ENCODE data around the gene CREBBP. TPM values are rescaled to one million over a fixed set of nuclear protein-coding genes. Genes with fewer than 3 reads are reported as not detected.
A peak's percentile ranks its signal among the peaks of the same experiment; 100 is the strongest.

The CREBBP gene
- total RNA-seq, 1 donor from 2014 or later, result 72.8 TPM

DNA sequence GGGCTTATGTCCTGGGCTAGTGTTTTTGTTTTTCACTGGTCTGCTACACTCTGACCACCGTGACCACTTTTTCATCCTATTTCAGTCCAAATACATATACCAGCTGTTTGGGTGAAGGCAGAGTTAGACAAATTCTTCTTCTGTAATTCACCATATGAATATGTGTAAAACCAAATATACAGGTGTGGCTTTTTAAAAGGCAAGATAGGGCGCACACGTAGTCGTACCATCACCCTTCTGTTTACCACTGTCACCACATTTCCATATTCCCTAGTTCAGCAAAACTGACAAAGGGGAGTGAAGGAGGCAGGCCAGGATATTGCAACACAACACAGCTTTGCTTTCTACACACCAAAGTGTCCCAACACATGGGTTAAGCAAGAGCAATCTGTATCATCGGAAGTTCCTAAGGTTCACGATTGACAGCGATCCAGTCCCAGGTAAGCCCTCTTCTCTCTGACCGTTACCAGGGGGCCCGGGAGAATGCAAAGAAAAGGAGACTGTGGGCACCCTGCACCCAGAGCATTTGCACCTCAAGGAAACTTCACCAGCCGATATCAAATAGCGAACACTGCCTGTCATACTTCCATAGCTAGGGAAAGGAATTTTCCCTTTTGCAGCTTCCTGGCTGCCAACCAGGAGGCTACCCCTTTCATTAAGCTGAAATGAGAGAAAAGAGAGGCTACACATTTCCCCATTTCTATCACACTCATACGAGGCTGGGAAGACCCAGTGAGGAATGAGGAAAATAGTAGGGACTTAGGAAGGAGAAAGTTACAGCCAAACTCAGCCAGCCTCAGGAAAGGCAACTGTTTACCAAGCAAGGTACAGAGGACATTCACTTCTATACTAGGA is 23.1 kb downstream of the CREBBP start:
- H3K27ac ChIP-seq, result peak overlapping the region; percentile 56
- DNase-seq, result no peak
- H3K4me1 ChIP-seq, result peaks cover 72% of the 10 kb centered on the region
- H3K36me3 ChIP-seq, result no peaks in the 10 kb centered on the region
- intact Hi-C loops (cut with DNase I), result no loop called here
- no peaks in the 10 kb centered on the region for H3K27me3 ChIP-seq
- H3K4me3 ChIP-seq, result no peak overlapping the region
- TF ChIP-seq, protein P1, sequence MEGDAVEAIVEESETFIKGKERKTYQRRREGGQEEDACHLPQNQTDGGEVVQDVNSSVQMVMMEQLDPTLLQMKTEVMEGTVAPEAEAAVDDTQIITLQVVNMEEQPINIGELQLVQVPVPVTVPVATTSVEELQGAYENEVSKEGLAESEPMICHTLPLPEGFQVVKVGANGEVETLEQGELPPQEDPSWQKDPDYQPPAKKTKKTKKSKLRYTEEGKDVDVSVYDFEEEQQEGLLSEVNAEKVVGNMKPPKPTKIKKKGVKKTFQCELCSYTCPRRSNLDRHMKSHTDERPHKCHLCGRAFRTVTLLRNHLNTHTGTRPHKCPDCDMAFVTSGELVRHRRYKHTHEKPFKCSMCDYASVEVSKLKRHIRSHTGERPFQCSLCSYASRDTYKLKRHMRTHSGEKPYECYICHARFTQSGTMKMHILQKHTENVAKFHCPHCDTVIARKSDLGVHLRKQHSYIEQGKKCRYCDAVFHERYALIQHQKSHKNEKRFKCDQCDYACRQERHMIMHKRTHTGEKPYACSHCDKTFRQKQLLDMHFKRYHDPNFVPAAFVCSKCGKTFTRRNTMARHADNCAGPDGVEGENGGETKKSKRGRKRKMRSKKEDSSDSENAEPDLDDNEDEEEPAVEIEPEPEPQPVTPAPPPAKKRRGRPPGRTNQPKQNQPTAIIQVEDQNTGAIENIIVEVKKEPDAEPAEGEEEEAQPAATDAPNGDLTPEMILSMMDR (IDR thresholded peaks at IDR 0.05), result no peak
- no peaks in the 10 kb centered on the region for H3K9me3 ChIP-seq
- ATAC-seq, result peak; percentile 89

DNA sequence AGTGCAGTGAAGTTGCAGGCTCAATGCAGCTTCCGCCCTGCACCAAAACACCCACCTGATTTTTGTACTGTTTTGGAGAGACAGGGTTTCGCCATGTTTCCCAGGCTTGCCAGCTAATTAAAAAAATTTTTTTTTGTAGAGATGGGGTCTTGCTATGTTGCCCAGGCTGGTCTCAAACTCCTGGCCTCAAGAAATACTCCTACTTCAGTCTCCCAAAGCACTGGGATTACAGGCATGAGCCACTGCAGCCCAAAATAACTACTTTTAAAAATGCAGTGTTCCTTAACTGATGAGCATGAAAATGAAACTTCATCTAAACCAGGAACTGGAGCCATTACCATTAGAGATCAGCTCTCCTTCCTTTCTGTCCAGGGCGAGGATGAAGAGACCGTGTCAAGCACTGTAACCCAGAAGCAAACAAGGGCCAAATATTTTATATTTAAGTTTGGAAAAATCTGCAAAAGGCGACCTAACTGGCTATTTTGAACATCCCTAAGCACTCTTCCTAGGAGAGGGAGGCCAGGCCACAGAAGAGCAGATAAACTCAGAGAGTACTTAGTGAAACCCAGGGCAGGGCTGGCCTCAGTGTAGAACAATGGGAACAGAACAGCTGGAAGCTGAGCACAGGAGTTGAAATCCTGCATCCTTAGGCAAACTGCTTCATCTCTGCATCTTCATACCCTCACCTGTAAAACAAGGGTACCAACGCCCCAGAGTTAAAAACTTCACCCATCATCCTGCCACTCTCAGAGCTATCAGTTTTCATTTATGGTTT is 24.0 kb downstream of the CREBBP start:
- Histone ChIP-seq H3K27me3 (no peaks in the 10 kb centered on the region), H3K36me3 (no peaks in the 10 kb centered on the region), H3K4me1 (peaks cover 64% of the 10 kb centered on the region), H3K27ac (peak overlapping the region; percentile 56), H3K9me3 (no peaks in the 10 kb centered on the region), H3K4me3 (no peak overlapping the region)
- intact Hi-C loops (cut with DNase I), result no loop called here
- DNase-seq (no peak), ATAC-seq (no peak)
- TF ChIP-seq, protein P1 (IDR thresholded peaks at IDR 0.05), result no peak

DNA sequence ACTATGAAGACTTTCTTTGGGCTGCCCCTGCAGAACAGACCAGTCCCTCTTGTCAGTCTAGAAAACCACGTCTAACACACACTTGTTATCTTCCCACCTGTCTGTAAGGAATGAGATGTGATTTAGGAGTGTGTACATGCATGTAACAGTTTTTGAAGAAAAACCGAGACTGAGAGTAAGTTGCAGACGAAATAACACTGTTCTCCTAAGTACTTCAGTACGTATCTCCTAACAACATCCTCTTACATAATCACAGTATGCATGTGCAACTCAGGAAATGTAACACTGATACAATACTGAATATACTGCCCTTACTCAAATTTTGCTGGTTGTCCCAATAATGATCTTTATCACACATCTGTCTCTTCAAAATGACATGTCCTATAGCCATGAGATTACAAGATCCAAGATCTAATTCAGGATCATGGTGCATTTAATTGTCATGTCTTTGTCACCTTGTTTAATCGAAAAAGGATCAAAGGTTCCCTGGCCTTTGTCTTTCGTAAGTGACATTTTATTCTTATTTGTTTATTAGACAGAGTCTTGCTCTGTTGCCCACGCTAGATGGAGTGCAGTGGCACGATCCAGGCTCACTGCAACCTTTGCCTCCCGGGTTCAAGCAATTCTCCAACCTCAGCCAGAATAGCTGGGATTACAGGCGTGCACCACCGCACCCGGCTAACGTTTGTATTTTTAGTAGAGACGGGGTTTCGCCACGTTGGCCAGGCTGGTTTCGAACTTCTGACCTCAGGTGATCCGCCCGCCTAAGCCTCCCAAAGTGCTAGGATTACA is 25.6 kb downstream of the CREBBP start:
- TF ChIP-seq, protein P1 (IDR thresholded peaks at IDR 0.05), result no peak
- Histone ChIP-seq H3K4me3 (no peak overlapping the region), H3K36me3 (peaks cover 8% of the 10 kb centered on the region), H3K27ac (no peak overlapping the region), H3K9me3 (no peaks in the 10 kb centered on the region), H3K4me1 (peaks cover 55% of the 10 kb centered on the region), H3K27me3 (no peaks in the 10 kb centered on the region)
- DNase-seq (no peak), ATAC-seq (peak; percentile 62)
- intact Hi-C loops (cut with DNase I), result no loop called here

GRCh38 chr16:3850544-3850899 is 30.0 kb downstream of the CREBBP start:
- H3K4me1 ChIP-seq, result peaks cover 29% of the 10 kb centered on the region
- H3K4me3 ChIP-seq, result no peak overlapping the region
- no peaks in the 10 kb centered on the region for H3K9me3 ChIP-seq
- H3K36me3 ChIP-seq, result peaks cover 31% of the 10 kb centered on the region
- DNase-seq (no peak), ATAC-seq (no peak)
- H3K27ac ChIP-seq, result no peak overlapping the region
- TF ChIP-seq, protein P1 (IDR thresholded peaks at IDR 0.05), result no peak
- H3K27me3 ChIP-seq, result no peaks in the 10 kb centered on the region
- intact Hi-C loops (cut with DNase I), result no loop called here

DNA sequence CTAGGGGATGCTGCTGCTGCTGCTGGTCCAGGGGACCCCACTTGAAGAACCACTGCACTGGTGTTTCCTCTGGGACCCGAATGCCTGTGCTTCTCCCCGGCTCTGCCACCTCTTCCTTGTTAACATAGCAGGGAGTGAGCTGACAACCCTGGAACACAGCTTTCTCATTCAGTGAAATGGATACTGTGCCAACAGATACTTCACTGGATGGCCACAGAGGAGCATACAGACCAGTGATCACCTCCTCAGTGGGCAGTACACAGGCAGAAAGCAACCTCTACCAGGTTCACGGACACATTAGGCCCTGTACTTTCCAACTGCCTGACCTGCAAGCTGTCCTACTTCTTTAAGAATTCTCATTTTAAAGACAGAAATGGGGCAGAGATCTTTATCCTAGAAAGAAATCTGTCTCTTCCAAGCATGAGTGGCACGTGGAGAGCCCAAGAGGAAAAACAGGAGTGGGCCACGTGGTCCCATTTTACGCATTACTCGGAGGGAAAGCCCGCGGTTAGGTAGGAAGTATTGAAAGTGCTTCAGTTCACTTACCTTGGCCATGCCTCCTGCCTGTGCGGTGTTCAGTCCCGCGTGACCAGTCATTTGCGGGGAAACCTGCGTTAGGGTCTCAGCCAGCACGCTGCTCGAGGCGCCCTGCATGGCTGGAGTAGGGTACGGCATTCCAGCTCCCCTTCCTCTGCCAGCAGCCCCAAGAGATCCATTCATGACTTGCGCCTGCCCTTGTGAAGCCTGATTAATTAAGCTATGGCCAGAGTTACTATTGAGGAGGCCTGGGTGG is 30.6 kb downstream of the CREBBP start:
- ATAC-seq (no peak), DNase-seq (no peak)
- Histone ChIP-seq H3K4me1 (peaks cover 23% of the 10 kb centered on the region), H3K36me3 (peaks cover 31% of the 10 kb centered on the region), H3K27ac (no peak overlapping the region), H3K27me3 (no peaks in the 10 kb centered on the region), H3K9me3 (no peaks in the 10 kb centered on the region), H3K4me3 (no peak overlapping the region)
- intact Hi-C loops (cut with DNase I), result no loop called here
- TF ChIP-seq, protein P1 (IDR thresholded peaks at IDR 0.05), result no peak
